Mesothelial cell of epicardium (in vitro differentiated cells): Measurements from ENCODE around the gene METTL21A. TPM values are rescaled to one million over a fixed set of nuclear protein-coding genes. Genes with fewer than 3 reads are reported as not detected.
"Not testable (repeated sequence)": the region's sequence is repeated elsewhere in the genome, so short reads cannot be mapped to it uniquely, and the experiment has no call there.

Experiments used
- DNase-seq, 2 experiments: peaks; one replicate each; pipeline ENCODE4 v3.0.0; 2021; ENCODE audit warnings: low spot score in 2 of 2; ENCODE audit not compliant: unreplicated experiment in 2 of 2
- H3K27ac Mint-ChIP-seq: 2 replicates; pipeline ENCODE4 v1.8.0; 2021; ENCODE audit warnings: mixed read lengths
- H3K27me3 Mint-ChIP-seq: 2 replicates; pipeline ENCODE4 v1.8.0; 2021; ENCODE audit warnings: low read depth, mixed read lengths
- H3K36me3 Mint-ChIP-seq: 2 replicates; pipeline ENCODE4 v1.8.0; 2021; ENCODE audit warnings: mixed read lengths
- H3K4me1 Mint-ChIP-seq: 2 replicates; pipeline ENCODE4 v1.8.0; 2021; ENCODE audit warnings: mixed read lengths
- H3K4me3 Mint-ChIP-seq: 2 replicates; pipeline ENCODE4 v1.8.0; 2021; ENCODE audit warnings: mild to moderate bottlenecking, moderate library complexity, mixed read lengths
- H3K9me3 Mint-ChIP-seq: 2 replicates; pipeline ENCODE4 v1.8.0; 2021; ENCODE audit warnings: mixed read lengths
- CTCF ChIP-seq: fragments of 200-600 bp; sonication (generic); IDR thresholded peaks from one replicate; pipeline ENCODE4 v1.5.0; 2021; ENCODE audit warnings: antibody characterized with exemption; ENCODE audit not compliant: unreplicated experiment
- total RNA-seq: library from RNA; stranded (reverse); gene quantifications from 3 replicates; pipeline ENCODE4 v1.2.1, GENCODE V29; 2021

The METTL21A gene
- total RNA-seq, 1 donor from 2014 or later, result 18.6 TPM

GRCh38 chr2:207643892-207644291 lies 18.7 kb upstream of the METTL21A start:
- Mint-ChIP-seq H3K4me3 (no peak overlapping the region), H3K27me3 (no peaks in the 10 kb centered on the region), H3K27ac (no peak overlapping the region), H3K36me3 (no peaks in the 10 kb centered on the region), H3K4me1 (no peaks in the 10 kb centered on the region), H3K9me3 (peaks cover 24% of the 10 kb centered on the region)
- no peak for TF ChIP-seq CTCF
- no peak for DNase-seq

GRCh38 chr2:207640661-207641060 lies 15.5 kb upstream of the METTL21A start:
- H3K9me3 Mint-ChIP-seq, result peaks cover 22% of the 10 kb centered on the region
- H3K4me1 Mint-ChIP-seq, result no peaks in the 10 kb centered on the region
- H3K4me3 Mint-ChIP-seq, result no peak overlapping the region
- no peak for TF ChIP-seq CTCF
- H3K27ac Mint-ChIP-seq, result no peak overlapping the region
- H3K27me3 Mint-ChIP-seq, result no peaks in the 10 kb centered on the region
- H3K36me3 Mint-ChIP-seq, result no peaks in the 10 kb centered on the region
- DNase-seq, result no peak

GRCh38 chr2:207640160-207640559 lies 15.0 kb upstream of the METTL21A start:
- Mint-ChIP-seq H3K36me3 (no peaks in the 10 kb centered on the region), H3K27ac (no peak overlapping the region), H3K4me1 (no peaks in the 10 kb centered on the region), H3K27me3 (no peaks in the 10 kb centered on the region), H3K4me3 (no peak overlapping the region), H3K9me3 (peaks cover 22% of the 10 kb centered on the region)
- no peak for DNase-seq
- no peak for TF ChIP-seq CTCF

GRCh38 chr2:207639288-207639687 lies 14.1 kb upstream of the METTL21A start:
- H3K4me3 Mint-ChIP-seq, DNase-seq, H3K36me3 Mint-ChIP-seq, H3K27ac Mint-ChIP-seq, H3K4me1 Mint-ChIP-seq, H3K27me3 Mint-ChIP-seq: not testable (repeated sequence)
- peaks cover 22% of the 10 kb centered on the region for H3K9me3 Mint-ChIP-seq

GRCh38 chr2:207635468-207636200 lies 10.4 kb upstream of the METTL21A start:
- no peaks in the 10 kb centered on the region for H3K36me3 Mint-ChIP-seq
- H3K9me3 Mint-ChIP-seq, result peaks cover 5% of the 10 kb centered on the region
- no peak overlapping the region for H3K4me3 Mint-ChIP-seq
- no peaks in the 10 kb centered on the region for H3K4me1 Mint-ChIP-seq
- no peaks in the 10 kb centered on the region for H3K27me3 Mint-ChIP-seq
- TF ChIP-seq CTCF, result no peak
- H3K27ac Mint-ChIP-seq, result no peak overlapping the region
- no peak for DNase-seq

GRCh38 chr2:207633686-207634085 lies 8.5 kb upstream of the METTL21A start:
- no peaks in the 10 kb centered on the region for H3K27me3 Mint-ChIP-seq

More at GRCh38 chr2:207633686-207634085, 8.5 kb upstream of the METTL21A start:
- no peak overlapping the region for H3K4me3 Mint-ChIP-seq
- no peaks in the 10 kb centered on the region for H3K4me1 Mint-ChIP-seq
- no peak overlapping the region for H3K27ac Mint-ChIP-seq
- no peak for TF ChIP-seq CTCF
- DNase-seq, result no peak
- no peaks in the 10 kb centered on the region for H3K36me3 Mint-ChIP-seq
- no peaks in the 10 kb centered on the region for H3K9me3 Mint-ChIP-seq
